ENCODE data around the gene GPLD1.

DNA sequence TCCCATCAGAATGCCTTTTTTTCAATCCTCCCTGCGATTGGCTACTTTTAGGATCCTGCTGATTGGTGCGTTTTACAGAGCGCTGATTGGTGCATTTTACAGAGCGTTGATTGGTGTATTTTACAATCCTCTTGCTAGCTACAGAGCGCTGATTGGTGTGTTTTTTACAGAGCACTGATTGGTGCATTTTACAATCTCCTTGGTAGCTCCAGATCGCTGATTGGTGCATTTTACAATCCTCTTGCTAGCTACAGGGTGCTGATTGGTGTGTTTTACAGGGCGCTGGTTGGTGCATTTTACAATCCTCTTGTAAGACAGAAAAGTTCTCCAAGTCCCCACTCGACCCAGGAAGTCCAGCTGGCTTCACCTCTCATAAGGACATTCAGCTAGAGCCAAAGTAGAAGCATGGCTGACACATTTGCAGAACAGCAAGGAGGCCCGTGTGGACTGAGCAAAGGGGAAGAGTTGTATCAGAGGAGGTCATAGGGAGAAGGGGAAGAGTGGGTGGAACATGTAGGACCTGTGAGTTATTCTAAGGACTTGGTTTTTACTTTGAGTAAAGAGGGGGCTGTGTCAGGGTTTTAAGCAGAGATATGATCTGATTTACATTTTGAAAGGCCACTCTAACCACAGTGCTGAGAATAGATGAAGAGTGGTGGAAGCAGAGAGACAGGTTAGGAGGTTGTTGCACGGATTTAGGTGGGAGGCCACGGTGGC lies 8.0 kb upstream of the GPLD1 start:
- no peak for TF ChIP-seq CTCF (IDR thresholded peaks at IDR 0.05; ENCODE audit: low read depth, low read length, poor library complexity, severe bottlenecking)
- no peak for TF ChIP-seq EZH2phosphoT487 (IDR thresholded peaks at IDR 0.05; ENCODE audit: borderline replicate concordance, low read length)
